ENCODE data around the gene NMRK2.
"Not testable (repeated sequence)": the region's sequence is repeated elsewhere in the genome, so short reads cannot be mapped to it uniquely, and the experiment has no call there.

The NMRK2 gene

GRCh38 chr19:3938300-3938950, 5.6 kb downstream of the NMRK2 start:
- DNase-seq: not testable (repeated sequence)

- DNase-seq: no peak
These were observed 10.0 kb downstream of the NMRK2 start for GRCh38 chr19:3942790-3943409.

- no peak for DNase-seq
These were observed 11.3 kb downstream of the NMRK2 start for GRCh38 chr19:3944018-3944721.

- no peak for DNase-seq
These were observed 13.0 kb downstream of the NMRK2 start for GRCh38 chr19:3945838-3946237.

GRCh38 chr19:3947316-3947933, 14.6 kb downstream of the NMRK2 start:
- not testable (repeated sequence) for DNase-seq

GRCh38 chr19:3949294-3949693, 16.4 kb downstream of the NMRK2 start:
- no peak for DNase-seq

DNA sequence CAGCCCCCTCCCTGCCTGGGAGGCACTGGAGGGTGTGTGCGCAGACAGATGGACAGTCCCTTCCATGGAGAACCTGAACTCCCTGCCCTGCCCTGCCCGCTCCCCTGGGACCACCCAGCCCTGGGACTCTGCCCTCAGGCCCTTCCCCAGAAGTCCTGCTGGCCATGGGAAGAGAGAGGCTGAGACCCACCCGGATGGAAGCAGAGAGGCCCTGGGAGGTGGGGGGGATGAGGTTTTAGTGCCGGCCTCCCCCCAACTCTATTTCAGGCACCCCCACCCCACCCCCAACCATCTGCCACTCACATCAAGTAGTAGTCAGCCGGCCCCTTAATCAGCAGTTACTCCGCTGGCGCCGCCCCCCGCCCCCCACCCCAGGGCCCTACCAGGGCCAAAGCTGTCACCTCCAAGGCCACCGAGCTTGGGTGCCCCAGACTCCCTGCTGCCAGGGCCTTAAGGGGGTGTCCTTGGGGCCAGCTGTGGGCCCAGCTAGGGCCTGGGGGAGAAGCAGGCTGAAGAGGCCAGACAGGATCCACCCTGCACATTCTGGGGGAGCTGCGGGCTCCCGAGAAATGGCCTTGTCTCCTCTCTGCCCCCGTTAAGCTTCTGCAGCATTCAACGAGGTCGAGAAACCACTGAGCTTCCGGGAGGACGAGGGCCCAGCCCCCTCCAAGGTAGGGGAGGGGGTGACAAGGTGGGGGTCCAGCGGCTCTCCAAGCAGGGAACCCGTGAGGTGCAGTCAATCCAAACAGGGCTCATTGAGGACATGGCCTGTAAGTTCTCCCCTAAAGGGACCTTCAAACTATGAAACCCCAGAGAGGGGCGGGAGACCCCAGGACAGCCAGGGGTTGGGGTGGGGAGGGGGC, 17.4 kb downstream of the NMRK2 start:
- no peak for DNase-seq

DNA sequence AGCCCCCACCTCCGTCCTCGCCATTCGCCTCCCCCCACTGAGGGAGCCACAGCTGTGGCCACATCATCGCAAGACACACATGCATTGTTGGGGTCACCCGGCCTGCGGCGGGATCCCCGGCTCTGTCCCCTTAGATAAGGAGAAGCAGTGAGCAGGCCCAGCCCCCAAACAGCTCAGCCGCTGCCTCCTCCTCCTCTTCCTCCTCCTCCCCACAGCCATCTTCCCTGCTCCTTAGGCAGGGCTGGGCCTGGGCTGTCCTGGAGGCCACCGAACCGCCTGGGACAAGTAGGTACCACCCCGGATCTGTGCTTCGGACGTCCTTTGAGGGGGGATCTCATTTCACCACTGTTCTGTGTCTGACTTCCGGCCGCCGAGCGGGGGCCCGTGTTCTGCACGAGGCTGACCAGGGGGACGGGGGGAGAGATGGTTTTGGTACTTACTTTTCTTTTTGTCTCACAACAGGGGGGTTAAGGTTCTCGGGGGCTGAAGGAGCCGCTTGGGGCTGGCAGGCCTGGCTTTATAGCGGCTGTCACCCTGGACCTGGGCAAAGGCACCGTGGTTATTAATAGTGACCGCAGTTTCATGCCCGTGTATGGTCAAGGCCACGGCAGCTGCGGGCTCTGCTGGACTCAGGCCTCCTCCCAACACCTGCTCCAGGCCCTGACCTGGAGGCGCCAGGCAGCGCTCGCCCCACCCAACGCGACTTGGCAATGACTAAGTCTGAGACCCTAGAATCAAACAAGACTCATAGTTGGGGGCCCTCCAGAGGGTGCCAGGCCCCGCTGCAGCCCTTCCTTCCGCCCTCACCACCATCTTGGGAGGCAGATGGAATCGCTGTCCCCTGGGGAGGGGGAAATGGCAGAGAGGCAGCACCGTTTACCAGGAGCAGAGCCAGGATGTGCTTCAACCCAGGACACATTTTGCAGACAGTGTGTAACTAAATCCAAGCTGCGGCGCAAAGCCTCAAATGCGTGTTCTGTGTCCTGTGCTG, 18.3 kb downstream of the NMRK2 start:
- DNase-seq: no peak

GRCh38 chr19:3952755-3953276, 19.9 kb downstream of the NMRK2 start:
- not testable (repeated sequence) for DNase-seq

- no peak for DNase-seq
These were observed 21.2 kb downstream of the NMRK2 start for GRCh38 chr19:3954107-3954506.

GRCh38 chr19:3955276-3955675, 22.4 kb downstream of the NMRK2 start:
- DNase-seq: not testable (repeated sequence)

DNA sequence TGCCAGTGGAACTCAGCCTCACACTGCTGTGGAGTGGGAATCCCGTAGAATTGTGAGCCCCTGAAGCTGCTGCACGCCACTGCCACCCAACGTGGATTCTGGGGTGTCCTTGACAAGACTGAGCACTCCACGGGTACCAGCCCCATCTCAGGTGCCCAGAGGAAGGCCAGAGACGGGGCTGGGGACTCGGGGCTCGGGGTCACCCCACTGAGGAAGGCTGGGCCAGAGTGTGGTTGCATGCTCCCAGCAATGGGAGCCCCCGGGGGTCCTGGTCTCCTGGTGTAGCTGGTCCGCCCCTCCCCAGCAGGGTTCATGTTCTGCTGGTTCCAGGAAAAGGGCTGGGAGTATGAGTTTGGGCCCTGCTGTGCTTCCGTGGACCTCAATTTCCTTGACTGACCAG, 22.8 kb downstream of the NMRK2 start:
- DNase-seq: no peak

DNA sequence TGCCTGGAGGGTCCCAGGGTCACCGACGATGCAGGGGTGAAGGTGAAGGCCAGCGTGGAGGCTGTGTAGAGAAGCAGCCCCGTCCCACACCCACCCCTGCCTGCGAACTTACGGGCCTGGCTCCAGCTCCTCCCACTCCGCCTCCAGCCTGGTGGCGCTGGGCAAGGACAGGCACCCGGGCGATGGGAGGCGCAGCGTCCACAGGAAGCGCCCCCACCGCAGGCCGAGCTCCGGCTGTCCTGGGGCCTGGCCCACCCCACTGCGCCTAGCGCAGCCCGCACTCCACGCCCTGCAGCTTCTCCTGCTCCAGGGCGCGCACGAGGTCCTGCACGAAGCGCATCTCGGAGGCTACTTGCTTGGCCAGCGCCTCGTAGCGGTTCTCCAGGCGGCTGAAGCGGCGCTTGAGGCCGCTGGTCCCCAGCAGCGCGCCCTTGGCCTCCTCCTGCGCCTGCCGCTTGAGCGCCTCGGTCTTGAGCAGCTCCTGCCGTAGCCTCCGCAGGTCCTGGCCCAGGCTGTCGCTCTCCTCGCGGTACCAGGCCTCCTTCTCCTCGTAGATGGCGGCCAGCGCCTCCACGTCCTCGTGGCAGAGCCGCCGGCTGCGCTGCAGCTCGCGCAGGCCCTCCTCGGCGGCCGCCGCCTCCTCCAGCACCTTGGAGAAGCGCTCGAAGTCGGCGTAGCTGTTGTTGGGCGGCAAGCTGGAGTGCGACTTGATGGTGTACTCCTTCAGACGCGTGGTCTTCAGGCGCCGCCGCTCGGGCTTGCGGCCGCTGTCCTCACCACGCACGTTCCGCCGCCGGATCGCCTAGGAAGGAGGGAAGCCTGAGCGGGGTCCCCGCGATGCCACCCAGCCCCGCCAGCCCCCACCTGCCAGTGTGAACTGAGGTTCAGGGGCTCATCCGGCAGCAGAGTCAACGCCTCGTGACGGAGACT, 26.2 kb downstream of the NMRK2 start:
- no peak for DNase-seq

- DNase-seq: no peak
These were observed 26.9 kb downstream of the NMRK2 start for GRCh38 chr19:3959766-3960131.

- no peak for DNase-seq
These were observed 28.1 kb downstream of the NMRK2 start for GRCh38 chr19:3961007-3961406.

DNA sequence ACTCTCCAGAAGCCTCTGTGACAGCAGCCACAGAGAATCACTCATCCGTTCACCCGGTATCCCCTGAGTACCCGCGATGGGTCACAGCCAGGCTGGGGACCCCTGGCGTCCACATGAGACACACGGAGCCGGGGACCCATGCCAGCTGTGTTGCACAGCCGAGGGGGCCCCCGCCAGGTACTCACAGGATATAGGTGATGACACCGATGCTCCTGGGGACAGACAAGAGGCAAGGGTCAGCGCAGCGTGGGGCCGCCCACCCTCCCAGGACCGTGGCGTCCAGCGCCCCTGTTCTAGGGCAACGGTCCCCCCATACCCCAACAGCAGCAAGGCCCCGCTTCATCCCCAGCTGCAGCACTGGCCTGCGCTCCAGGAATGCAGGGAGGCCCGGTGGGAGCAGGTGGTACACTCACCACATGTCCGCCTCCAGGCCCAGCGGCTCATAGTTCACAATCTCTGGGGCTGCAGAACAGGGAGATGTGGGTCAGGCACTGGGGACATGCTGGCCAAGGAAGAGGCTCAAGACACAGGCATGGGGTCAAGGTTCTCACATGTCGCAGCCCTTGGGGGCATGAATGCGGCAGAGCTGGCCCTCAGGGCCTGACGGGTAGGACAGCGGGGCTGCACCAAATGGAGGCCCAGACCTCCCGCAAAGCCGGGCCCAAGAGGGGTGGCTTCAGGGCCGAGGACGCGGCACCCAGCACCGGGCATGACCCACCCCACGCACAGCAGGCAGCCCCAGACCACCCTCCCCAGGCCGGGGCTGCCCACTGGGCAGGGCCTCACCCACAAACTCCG, 30.8 kb downstream of the NMRK2 start:
- no peak for DNase-seq

- DNase-seq: no peak
These were observed 31.7 kb downstream of the NMRK2 start for GRCh38 chr19:3964256-3965194.
